Activated CD8-positive, alpha-beta T cell treated with anti-CD3 and anti-CD28 coated beads for 36 hours (primary cell): Measurements from ENCODE around the gene STAC3. TPM values are rescaled to one million over a fixed set of nuclear protein-coding genes. Genes with fewer than 3 reads are reported as not detected.

ENCODE experiments used
- ATAC-seq: fragments of 200-7000 bp; cut with Tn5 transposase; one replicate; pipeline ENCODE4 v1.10.0; 2021; ENCODE audit warnings: mild to moderate bottlenecking, moderate library complexity
- CTCF ChIA-PET: fragments of 350-600 bp; sonication (Branson Sonifier 250); formaldehyde crosslinking; loops from one replicate; lab custom pipeline; 2021; ENCODE audit warnings: antibody characterized with exemption; lab: Charles Lee
- POLR2A ChIA-PET: fragments of 350-600 bp; sonication (Branson Sonifier 250); formaldehyde crosslinking; loops from one replicate; lab custom pipeline; 2021; ENCODE audit warnings: antibody characterized with exemption; lab: Charles Lee
- DNase-seq: peaks from one replicate; pipeline ENCODE4 v3.0.0-alpha.2; 2020
- H3K27ac Mint-ChIP-seq: one replicate; pipeline ENCODE4 v1.8.0; 2021; ENCODE audit warnings: mild to moderate bottlenecking, mixed read lengths
- H3K27me3 Mint-ChIP-seq: one replicate; pipeline ENCODE4 v1.8.0; 2021; ENCODE audit warnings: mixed read lengths
- H3K36me3 Mint-ChIP-seq: one replicate; pipeline ENCODE4 v1.8.0; 2021; ENCODE audit warnings: low read depth, mixed read lengths
- H3K4me1 Mint-ChIP-seq: one replicate; pipeline ENCODE4 v1.8.0; 2021; ENCODE audit warnings: low read depth, mixed read lengths
- H3K4me3 Mint-ChIP-seq: one replicate; pipeline ENCODE4 v1.8.0; 2021; ENCODE audit warnings: mild to moderate bottlenecking, moderate library complexity, mixed read lengths
- H3K9me3 Mint-ChIP-seq: one replicate; pipeline ENCODE4 v1.8.0; 2021; ENCODE audit warnings: mixed read lengths
- intact Hi-C: fragments of 100-400 bp; cut with micrococcal nuclease; formaldehyde crosslinking; loops from one replicate; pipeline ENCODE4 v1.10.0; 2022
- total RNA-seq, 2 experiments: library from RNA; stranded (reverse); gene quantifications; one replicate each; pipeline ENCODE4 v1.2.3, GENCODE V29; 2021
- TF ChIP-seq, protein P1 (sequence below): fragments of 200-600 bp; IDR thresholded peaks from one replicate; pipeline ENCODE4 v1.8.0; 2022; ENCODE audit warnings: antibody characterized with exemption, mild to moderate bottlenecking

Gene STAC3
- total RNA-seq, 2 experiments from 2014 or later, result 1.7 to 2.1 TPM

DNA sequence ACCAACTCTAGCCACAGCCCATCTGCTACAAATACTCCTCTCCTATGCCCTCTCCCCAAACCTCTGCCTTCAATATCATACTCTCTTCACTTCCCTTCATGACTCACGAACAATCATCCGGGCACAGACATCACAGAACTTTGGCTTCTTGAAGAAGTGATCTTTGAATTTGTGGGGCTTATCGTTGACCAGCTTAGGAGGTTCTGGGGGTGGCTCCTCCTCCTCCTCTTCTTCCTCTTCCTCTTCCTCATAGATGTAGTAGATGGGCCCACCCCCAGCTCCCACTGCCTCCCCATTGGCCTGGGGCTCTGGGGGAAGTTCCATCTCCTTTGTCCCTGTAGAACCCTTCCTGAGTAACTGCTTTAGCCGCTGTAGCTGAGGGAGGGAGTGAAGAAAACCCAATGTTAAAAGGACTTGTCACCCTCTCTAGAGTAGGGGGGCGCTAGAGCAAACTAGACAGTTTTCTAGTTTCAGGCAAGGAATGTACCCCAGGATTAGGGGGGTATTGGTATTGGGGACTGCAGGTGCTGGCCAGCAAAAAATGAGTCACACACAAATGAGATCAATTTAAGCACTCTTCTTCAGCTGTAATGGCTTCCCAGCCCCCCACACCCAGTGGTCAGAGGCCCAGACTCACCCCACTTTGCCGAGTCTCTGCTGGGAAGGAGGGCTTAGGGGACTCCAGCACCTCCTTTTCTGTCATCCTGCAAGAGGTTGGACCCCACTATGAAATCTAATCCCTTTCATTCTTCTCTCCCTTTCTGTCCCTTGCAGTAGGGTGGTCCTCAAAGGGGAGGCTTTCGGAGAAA lies 1.8 kb downstream of the STAC3 start:
- H3K4me1 Mint-ChIP-seq, result peaks cover 7% of the 10 kb centered on the region
- H3K27me3 Mint-ChIP-seq, result peaks cover under 1% of the 10 kb centered on the region
- ChIA-PET POLR2A (interaction anchor here (3.1 kb wide), 1 partner anchor 19 kb away, joined by 8 read pairs; the partner anchor contains the start of gene SHMT2), CTCF (interaction anchor here (1.0 to 5.4 kb wide), 4 partner anchors 8 to 206 kb away, joined by 3 to 33 read pairs (median 4); no protein-coding TSS in a partner anchor)
- H3K27ac Mint-ChIP-seq, result no peak overlapping the region
- DNase-seq, result no peak
- intact Hi-C loops, result no loop called here
- H3K9me3 Mint-ChIP-seq, result no peaks in the 10 kb centered on the region
- H3K36me3 Mint-ChIP-seq, result no peaks in the 10 kb centered on the region
- TF ChIP-seq, protein P1, sequence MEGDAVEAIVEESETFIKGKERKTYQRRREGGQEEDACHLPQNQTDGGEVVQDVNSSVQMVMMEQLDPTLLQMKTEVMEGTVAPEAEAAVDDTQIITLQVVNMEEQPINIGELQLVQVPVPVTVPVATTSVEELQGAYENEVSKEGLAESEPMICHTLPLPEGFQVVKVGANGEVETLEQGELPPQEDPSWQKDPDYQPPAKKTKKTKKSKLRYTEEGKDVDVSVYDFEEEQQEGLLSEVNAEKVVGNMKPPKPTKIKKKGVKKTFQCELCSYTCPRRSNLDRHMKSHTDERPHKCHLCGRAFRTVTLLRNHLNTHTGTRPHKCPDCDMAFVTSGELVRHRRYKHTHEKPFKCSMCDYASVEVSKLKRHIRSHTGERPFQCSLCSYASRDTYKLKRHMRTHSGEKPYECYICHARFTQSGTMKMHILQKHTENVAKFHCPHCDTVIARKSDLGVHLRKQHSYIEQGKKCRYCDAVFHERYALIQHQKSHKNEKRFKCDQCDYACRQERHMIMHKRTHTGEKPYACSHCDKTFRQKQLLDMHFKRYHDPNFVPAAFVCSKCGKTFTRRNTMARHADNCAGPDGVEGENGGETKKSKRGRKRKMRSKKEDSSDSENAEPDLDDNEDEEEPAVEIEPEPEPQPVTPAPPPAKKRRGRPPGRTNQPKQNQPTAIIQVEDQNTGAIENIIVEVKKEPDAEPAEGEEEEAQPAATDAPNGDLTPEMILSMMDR, result no peak
- peak overlapping the region; percentile 15 for H3K4me3 Mint-ChIP-seq
- ATAC-seq, result peak; percentile 53

DNA sequence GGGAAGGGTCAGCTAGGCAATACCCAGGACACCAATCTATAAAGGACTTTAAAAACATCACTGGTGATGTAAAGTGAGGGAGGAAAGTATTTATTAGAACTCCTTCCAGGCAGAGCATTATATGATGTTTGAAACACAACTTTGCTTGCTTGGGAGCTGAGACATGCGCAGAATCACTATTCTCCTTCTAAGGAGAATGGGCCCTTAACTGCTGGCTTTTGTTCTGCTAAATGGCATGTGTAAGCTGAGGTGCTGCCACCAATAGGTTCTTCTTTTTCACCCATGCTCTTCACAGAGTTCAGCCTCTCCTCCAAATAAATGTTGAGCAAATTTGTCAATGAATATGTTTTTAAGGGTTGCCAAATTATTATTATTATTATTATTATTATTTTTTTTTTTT lies 3.9 kb downstream of the STAC3 start:
- Mint-ChIP-seq H3K4me3 (no peak overlapping the region), H3K27me3 (peaks cover 8% of the 10 kb centered on the region), H3K4me1 (peaks cover 24% of the 10 kb centered on the region), H3K27ac (no peak overlapping the region), H3K36me3 (no peaks in the 10 kb centered on the region), H3K9me3 (no peaks in the 10 kb centered on the region)
- no peak for ATAC-seq
- CTCF ChIA-PET, result interaction anchor here (11.8 to 12.7 kb wide), 2 partner anchors 19 to 31 kb away, joined by 397 to 431 read pairs; partner anchors contain the start of genes NXPH4 and SHMT2
- intact Hi-C loops, result no loop called here
- TF ChIP-seq, protein P1, result no peak
- POLR2A ChIA-PET, result interaction anchor here (0.6 to 1.0 kb wide), 3 partner anchors 9 to 20 kb away, joined by 3 read pairs; no protein-coding TSS in a partner anchor
- no peak for DNase-seq

DNA sequence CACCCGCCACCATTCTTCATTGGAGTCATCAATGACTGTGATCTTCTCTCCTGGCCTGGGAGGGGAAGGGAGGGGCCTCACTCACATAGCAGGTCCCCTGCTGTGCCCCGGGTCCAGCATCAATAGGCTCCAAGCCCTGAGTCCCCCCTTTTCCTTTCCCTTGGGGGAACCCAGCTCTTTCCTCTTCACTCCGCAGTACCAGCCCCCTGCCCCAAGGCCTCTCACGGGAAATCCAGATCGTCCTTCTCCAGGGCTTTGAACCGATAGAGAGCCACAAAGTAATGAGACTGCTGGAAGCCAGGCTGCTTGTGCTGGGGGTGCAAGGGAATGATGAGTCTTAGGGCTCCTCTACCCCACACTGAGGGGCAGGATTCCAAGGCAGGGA lies 6.7 kb downstream of the STAC3 start:
- intact Hi-C loops, result no loop called here
- DNase-seq, result no peak
- H3K9me3 Mint-ChIP-seq, result no peaks in the 10 kb centered on the region
- TF ChIP-seq, protein P1, result no peak
- ATAC-seq, result no peak
- POLR2A ChIA-PET, result interaction anchor here (10.7 to 12.9 kb wide), 2 partner anchors 17 to 28 kb away, joined by 99 to 238 read pairs; partner anchors contain the start of genes NXPH4 and SHMT2
- no peaks in the 10 kb centered on the region for H3K36me3 Mint-ChIP-seq
- H3K4me1 Mint-ChIP-seq, result peaks cover 44% of the 10 kb centered on the region
- H3K4me3 Mint-ChIP-seq, result peak overlapping the region; percentile 60
- CTCF ChIA-PET, result interaction anchor here (1.0 to 12.7 kb wide), 15 partner anchors 9 to 231 kb away, joined by 4 to 431 read pairs (median 13); partner anchors contain the start of genes GLI1, INHBE, NXPH4 and SHMT2
- no peak overlapping the region for H3K27ac Mint-ChIP-seq
- peaks cover 24% of the 10 kb centered on the region for H3K27me3 Mint-ChIP-seq

DNA sequence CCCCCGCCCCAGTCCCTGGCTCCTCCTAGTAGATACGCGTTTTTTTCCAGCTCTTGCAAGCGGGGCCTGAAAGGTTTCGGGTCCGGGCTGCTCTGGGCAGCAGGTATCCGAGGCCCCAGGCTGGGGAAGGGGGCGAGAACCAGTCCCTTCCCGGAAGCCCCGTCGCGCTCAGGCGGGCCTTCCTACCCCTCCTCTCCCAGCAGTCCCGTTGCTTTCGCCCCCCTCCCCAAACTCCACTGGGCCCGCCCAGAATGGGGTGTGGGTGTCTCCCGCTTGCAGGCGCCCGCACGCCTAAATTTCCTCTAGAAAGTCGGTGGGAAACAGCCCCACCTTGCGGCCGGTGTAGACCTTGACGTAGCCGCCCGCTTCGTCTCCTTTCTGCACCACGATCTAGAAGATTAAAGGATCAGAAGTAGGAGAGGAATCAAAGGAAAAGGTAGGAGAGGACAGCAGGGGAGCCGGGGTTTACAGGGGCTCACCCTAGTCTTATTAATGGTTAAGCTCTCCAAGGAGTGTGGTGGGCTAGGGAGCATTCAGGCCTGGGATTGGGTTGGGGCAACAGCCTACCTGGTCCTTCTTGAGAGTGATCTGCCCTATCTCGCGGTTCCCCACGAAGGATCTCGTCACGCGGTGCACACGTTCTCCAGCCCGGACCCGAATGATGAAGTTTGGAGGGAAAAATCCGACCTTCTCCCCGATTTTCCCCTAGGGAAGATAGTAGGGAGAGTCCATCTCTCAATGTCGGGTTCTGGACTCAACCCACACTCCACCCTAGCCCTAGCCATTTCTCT lies 7.3 kb downstream of the STAC3 start:
- no peaks in the 10 kb centered on the region for H3K9me3 Mint-ChIP-seq
- TF ChIP-seq, protein P1, result peak; percentile 70
- ChIA-PET POLR2A (interaction anchor here (0.9 to 12.9 kb wide), 3 partner anchors 17 to 209 kb away, joined by 5 to 238 read pairs (median 99); partner anchors contain the start of genes NXPH4 and SHMT2), CTCF (interaction anchor here (0.6 to 12.7 kb wide), 47 partner anchors 10 to 486 kb away, joined by 3 to 431 read pairs (median 5); partner anchors contain the start of genes GLI1, INHBE, NXPH4 and SHMT2)
- H3K4me3 Mint-ChIP-seq, result peak overlapping the region; percentile 60
- intact Hi-C loops, result loop anchor here (1.0 kb wide), 1 partner anchor 30 kb away; no protein-coding TSS in a partner anchor
- H3K27ac Mint-ChIP-seq, result no peak overlapping the region
- DNase-seq, result peak; percentile 92
- H3K4me1 Mint-ChIP-seq, result peaks cover 41% of the 10 kb centered on the region
- H3K36me3 Mint-ChIP-seq, result no peaks in the 10 kb centered on the region
- peak; percentile 26 for ATAC-seq
- H3K27me3 Mint-ChIP-seq, result peaks cover 26% of the 10 kb centered on the region
